PC-9 (cell line): Measurements from ENCODE around the gene ALDOB. TPM values are rescaled to one million over a fixed set of nuclear protein-coding genes. Genes with fewer than 3 reads are reported as not detected.

Source experiments
- BruUV-seq: library from RNA; stranded (reverse); fragments of 400-500 nt; replicated peaks from 2 replicates; lab custom pipeline; 2021; lab: Mats Ljungman, UMichigan
- CTCF ChIA-PET: fragments of 300-600 bp; sonication (Branson Sonifier 250); formaldehyde crosslinking; loops from one replicate; lab custom pipeline; 2022; ENCODE audit warnings: antibody characterized with exemption; lab: Charles Lee
- POLR2A ChIA-PET: fragments of 300-600 bp; sonication (Branson Sonifier 250); formaldehyde crosslinking; loops from one replicate; lab custom pipeline; 2022; ENCODE audit warnings: antibody characterized with exemption; ENCODE audit not compliant: unreplicated experiment; lab: Charles Lee
- DNase-seq, 2 experiments: peaks; one replicate each; pipeline versions ENCODE4 v3.0.0 to v3.0.0-alpha.2; 2015 to 2022; ENCODE audit warnings: mixed read lengths in 1 of 2
- H2AFZ ChIP-seq: fragments of 200-600 bp; sonication (generic); 2 replicates; pipeline ENCODE4 v1.8.1; 2017; ENCODE audit warnings: antibody characterized with exemption
- H3F3A ChIP-seq: fragments of 200-600 bp; sonication (generic); 2 replicates; pipeline ENCODE4 v1.8.1; 2017; ENCODE audit warnings: antibody characterized with exemption, mild to moderate bottlenecking, low read depth; ENCODE audit not compliant: insufficient read depth
- H3K27ac ChIP-seq: fragments of 200-600 bp; sonication (generic); 2 replicates; pipeline ENCODE4 v1.6.1; 2016; ENCODE audit warnings: mixed run types
- H3K27me3 ChIP-seq: fragments of 200-600 bp; sonication (generic); 2 replicates; pipeline ENCODE4 v1.6.1; 2016; ENCODE audit warnings: low read depth, mixed run types; ENCODE audit not compliant: insufficient read depth
- H3K36me3 ChIP-seq: fragments of 200-600 bp; sonication (generic); 2 replicates; pipeline ENCODE4 v1.6.1; 2016; ENCODE audit warnings: low read depth, mixed run types
- H3K4me1 ChIP-seq: fragments of 200-600 bp; sonication (generic); replicated peaks from 2 replicates; pipeline ENCODE4 v1.6.1; 2016; ENCODE audit warnings: mixed run types; ENCODE audit not compliant: insufficient read depth
- H3K4me2 ChIP-seq: fragments of 200-600 bp; sonication (generic); 2 replicates; pipeline ENCODE4 v1.6.1; 2017; ENCODE audit warnings: mixed run types
- H3K4me3 ChIP-seq: fragments of 200-600 bp; sonication (generic); 2 replicates; pipeline ENCODE4 v1.6.1; 2016; ENCODE audit warnings: mixed run types
- H3K79me2 ChIP-seq: fragments of 200-600 bp; sonication (generic); 2 replicates; pipeline ENCODE4 v1.6.1; 2017; ENCODE audit warnings: low read depth, mixed run types
- H3K9me2 ChIP-seq: fragments of 200-600 bp; sonication (generic); 2 replicates; pipeline ENCODE4 v1.8.1; 2017; ENCODE audit warnings: mild to moderate bottlenecking; ENCODE audit not compliant: insufficient read depth
- H3K9me3 ChIP-seq: fragments of 200-600 bp; sonication (generic); 2 replicates; pipeline ENCODE4 v1.8.1; 2016; ENCODE audit warnings: low read depth; ENCODE audit not compliant: insufficient read depth
- H4K20me1 ChIP-seq: fragments of 200-600 bp; sonication (generic); 2 replicates; pipeline ENCODE4 v1.8.1; 2017; ENCODE audit not compliant: insufficient read depth
- EZH2 ChIP-seq: fragments of 200-600 bp; sonication (generic); IDR thresholded peaks from 2 replicates; pipeline ENCODE4 v1.8.0; 2017; ENCODE audit warnings: antibody characterized with exemption, low read depth
- intact Hi-C: fragments of 100-400 bp; cut with micrococcal nuclease; formaldehyde crosslinking; loops from one replicate; pipeline ENCODE4 v1.10.0; 2022; ENCODE audit not compliant: unreplicated experiment
- total RNA-seq: library from RNA; stranded (reverse); gene quantifications from 2 replicates; pipeline ENCODE4 v1.2.3, GENCODE V29; 2021
- TF ChIP-seq, protein P1 (sequence below): fragments of 200-600 bp; sonication (generic); conservative IDR thresholded peaks from 2 replicates; pipeline ENCODE4 v1.6.1; 2017; ENCODE audit warnings: mixed run types, antibody characterized with exemption, mild to moderate bottlenecking, moderate library complexity

Gene ALDOB
- total RNA-seq, 1 experiment from 2014 or later: not detected

DNA sequence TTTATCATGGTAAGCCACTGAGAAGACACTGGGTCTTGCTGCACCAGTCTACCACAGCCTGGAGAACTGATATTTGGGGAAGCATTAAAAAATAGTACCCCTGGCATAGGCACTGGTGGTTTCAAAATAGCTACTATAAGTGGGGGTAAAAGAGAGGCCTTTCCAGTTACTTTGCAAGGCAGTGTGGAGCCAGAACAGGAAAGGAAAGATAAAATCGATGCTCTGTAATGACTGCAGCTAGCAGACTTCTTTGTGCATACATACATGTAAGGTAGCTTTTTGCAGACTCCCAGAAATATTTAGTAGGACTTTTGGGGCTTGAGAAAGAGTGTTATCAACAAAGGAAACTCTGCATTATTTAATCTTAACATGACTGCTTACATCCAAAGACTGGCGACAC, 31.3 kb upstream of the ALDOB start:
- Histone ChIP-seq H3K4me2 (no peak overlapping the region), H3K4me3 (no peak overlapping the region), H3K27me3 (peaks cover 13% of the 10 kb centered on the region), H3K27ac (no peak overlapping the region), H4K20me1 (no peaks in the 10 kb centered on the region), H3F3A (no peaks in the 10 kb centered on the region), H3K9me3 (no peaks in the 10 kb centered on the region), H3K9me2 (peaks cover 11% of the 10 kb centered on the region; the same call in 1 of the 2 replicates), H3K36me3 (no peaks in the 10 kb centered on the region), H3K79me2 (no peaks in the 10 kb centered on the region), H3K4me1 (peaks cover 8% of the 10 kb centered on the region), H2AFZ (no peak overlapping the region)
- ChIA-PET POLR2A (interaction anchor here (1.0 kb wide), 1 partner anchor 10 kb away, joined by 5 read pairs; no protein-coding TSS in a partner anchor), CTCF (no interaction called here)
- intact Hi-C loops: no loop called here
- TF ChIP-seq, protein P1, sequence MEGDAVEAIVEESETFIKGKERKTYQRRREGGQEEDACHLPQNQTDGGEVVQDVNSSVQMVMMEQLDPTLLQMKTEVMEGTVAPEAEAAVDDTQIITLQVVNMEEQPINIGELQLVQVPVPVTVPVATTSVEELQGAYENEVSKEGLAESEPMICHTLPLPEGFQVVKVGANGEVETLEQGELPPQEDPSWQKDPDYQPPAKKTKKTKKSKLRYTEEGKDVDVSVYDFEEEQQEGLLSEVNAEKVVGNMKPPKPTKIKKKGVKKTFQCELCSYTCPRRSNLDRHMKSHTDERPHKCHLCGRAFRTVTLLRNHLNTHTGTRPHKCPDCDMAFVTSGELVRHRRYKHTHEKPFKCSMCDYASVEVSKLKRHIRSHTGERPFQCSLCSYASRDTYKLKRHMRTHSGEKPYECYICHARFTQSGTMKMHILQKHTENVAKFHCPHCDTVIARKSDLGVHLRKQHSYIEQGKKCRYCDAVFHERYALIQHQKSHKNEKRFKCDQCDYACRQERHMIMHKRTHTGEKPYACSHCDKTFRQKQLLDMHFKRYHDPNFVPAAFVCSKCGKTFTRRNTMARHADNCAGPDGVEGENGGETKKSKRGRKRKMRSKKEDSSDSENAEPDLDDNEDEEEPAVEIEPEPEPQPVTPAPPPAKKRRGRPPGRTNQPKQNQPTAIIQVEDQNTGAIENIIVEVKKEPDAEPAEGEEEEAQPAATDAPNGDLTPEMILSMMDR: no peak
- TF ChIP-seq EZH2: no peak
- DNase-seq: no peak
- no TSS peak for BruUV-seq

DNA sequence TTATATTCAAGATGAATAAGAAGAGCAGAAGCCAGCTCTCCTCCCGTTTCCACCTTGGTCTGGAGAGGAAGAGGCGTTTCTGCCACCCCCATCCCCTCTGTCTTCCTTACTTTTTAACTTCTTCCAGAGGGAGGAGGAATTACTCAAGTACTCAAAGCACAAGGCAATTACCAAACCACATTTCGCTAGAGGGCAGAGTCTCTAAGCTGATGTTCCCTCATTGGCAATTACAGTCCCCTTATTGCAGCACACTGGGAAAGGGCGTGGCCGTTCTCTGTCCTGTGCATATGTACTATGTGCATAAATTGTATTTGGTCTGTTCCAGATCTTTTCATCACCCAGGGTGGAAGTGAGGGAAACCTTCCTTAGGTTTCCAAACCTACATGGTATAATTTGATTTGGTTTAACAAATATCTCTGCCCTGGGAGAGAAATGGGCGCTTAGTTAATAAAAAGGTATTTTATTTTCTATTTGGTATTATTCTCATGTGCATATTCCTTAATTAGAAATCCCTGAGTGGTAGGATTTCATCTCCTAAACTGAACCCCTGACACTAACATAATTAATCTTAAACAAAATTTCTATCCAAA, 29.8 kb upstream of the ALDOB start:
- H3K9me2 ChIP-seq: peaks cover 8% of the 10 kb centered on the region; the same call in 1 of the 2 replicates
- H3K27me3 ChIP-seq: 0 out of 2 replicates have a peak, but pooled peaks cover under 1% of the 10 kb centered on the region
- intact Hi-C loops: no loop called here
- CTCF ChIA-PET: no interaction called here
- no peak for TF ChIP-seq EZH2
- TF ChIP-seq, protein P1: 0 out of 2 replicates have a peak, but pooled peaks have one; percentile 16
- no peaks in the 10 kb centered on the region for H4K20me1 ChIP-seq
- H3K4me2 ChIP-seq: no peak overlapping the region
- DNase-seq: peak in 1 of 2 experiments; percentile 55
- POLR2A ChIA-PET: no interaction called here
- H3K4me3 ChIP-seq: no peak overlapping the region
- peaks cover 8% of the 10 kb centered on the region for H3K4me1 ChIP-seq
- H3K79me2 ChIP-seq: no peaks in the 10 kb centered on the region
- no peaks in the 10 kb centered on the region for H3K9me3 ChIP-seq
- H3K27ac ChIP-seq: no peak overlapping the region
- no peak overlapping the region for H2AFZ ChIP-seq
- no peaks in the 10 kb centered on the region for H3K36me3 ChIP-seq
- no TSS peak for BruUV-seq
- H3F3A ChIP-seq: no peaks in the 10 kb centered on the region

DNA sequence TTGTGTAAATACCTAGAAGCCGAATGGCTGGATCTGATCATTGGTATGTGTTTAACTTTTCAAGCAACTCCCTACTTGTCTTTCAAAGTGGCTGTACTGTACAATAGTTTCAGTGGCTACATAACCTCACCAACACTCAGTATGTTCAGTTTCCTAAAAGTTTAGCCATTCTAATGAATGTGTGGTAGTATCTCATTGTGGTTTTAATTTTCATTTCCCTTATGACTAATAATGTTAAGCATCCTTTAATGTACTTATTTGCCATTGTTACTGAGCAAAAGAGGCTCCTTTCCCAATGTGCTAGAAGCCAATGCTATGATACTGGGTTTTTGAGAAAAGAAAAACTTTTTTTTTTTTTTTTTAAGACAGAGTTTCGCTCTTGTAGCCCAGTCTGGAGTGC, 27.8 kb upstream of the ALDOB start:
- BruUV-seq: no TSS peak
- CTCF ChIA-PET: no interaction called here

More for the DNA sequence above, 27.8 kb upstream of the ALDOB start:
- Histone ChIP-seq H2AFZ (no peak overlapping the region), H3F3A (no peaks in the 10 kb centered on the region), H3K4me1 (peaks cover 8% of the 10 kb centered on the region), H3K27ac (no peak overlapping the region), H3K9me2 (peaks cover 8% of the 10 kb centered on the region; the same call in 1 of the 2 replicates), H4K20me1 (no peaks in the 10 kb centered on the region), H3K9me3 (no peaks in the 10 kb centered on the region), H3K4me2 (no peak overlapping the region), H3K36me3 (no peaks in the 10 kb centered on the region), H3K4me3 (no peak overlapping the region), H3K27me3 (no peaks in the 10 kb centered on the region), H3K79me2 (no peaks in the 10 kb centered on the region)
- POLR2A ChIA-PET: no interaction called here
- TF ChIP-seq, protein P1: no peak
- no peak for TF ChIP-seq EZH2
- intact Hi-C loops: no loop called here
- DNase-seq: no peak
